Upper lobe of left lung (tissue), 4 donors: ENCODE measurements around the gene WDR90.

Experiments
- EP300 ChIP-seq, 4 donors: sonication (generic); formaldehyde crosslinking; IDR thresholded peaks; one replicate each; pipeline ENCODE4 v1.5.1; 2017; ENCODE audit warnings: antibody characterized with exemption in 4 of 4, control low read depth in 2 of 4
- TF ChIP-seq, protein P1 (sequence below), 6 experiments: fragments of 450-650 bp in 4 of 6; fragments of 200-600 bp in 2 of 6; sonication (generic) in 2 of 6; IDR thresholded peaks; one replicate each; pipeline ENCODE4 v1.5.1; 2016 to 2019; ENCODE audit warnings: antibody characterized with exemption in 6 of 6

GRCh38 chr16:707062-707538 is 57.9 kb downstream of the WDR90 start:
- TF ChIP-seq, protein P1, sequence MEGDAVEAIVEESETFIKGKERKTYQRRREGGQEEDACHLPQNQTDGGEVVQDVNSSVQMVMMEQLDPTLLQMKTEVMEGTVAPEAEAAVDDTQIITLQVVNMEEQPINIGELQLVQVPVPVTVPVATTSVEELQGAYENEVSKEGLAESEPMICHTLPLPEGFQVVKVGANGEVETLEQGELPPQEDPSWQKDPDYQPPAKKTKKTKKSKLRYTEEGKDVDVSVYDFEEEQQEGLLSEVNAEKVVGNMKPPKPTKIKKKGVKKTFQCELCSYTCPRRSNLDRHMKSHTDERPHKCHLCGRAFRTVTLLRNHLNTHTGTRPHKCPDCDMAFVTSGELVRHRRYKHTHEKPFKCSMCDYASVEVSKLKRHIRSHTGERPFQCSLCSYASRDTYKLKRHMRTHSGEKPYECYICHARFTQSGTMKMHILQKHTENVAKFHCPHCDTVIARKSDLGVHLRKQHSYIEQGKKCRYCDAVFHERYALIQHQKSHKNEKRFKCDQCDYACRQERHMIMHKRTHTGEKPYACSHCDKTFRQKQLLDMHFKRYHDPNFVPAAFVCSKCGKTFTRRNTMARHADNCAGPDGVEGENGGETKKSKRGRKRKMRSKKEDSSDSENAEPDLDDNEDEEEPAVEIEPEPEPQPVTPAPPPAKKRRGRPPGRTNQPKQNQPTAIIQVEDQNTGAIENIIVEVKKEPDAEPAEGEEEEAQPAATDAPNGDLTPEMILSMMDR (IDR thresholded peaks at IDR 0.05), result no peak
- no peak for TF ChIP-seq EP300 (IDR thresholded peaks at IDR 0.05)
